ENCODE results near the gene LRP1B. TPM values are rescaled to one million over a fixed set of nuclear protein-coding genes. Genes with fewer than 3 reads are reported as not detected.

LRP1B gene
- total RNA-seq, 1 experiment from 2014 or later: 0.21 TPM

GRCh38 chr2:141492816-141493215 is 638.0 kb downstream of the LRP1B start:
- H3K4me1 Mint-ChIP-seq (ENCODE audit: low read depth, unreplicated experiment): peaks cover 6% of the 10 kb centered on the region
- no TSS peak for BruUV-seq (replicated peaks)
- CTCF ChIA-PET: no interaction called here
- TF ChIP-seq CTCF (IDR thresholded peaks at IDR 0.05; ENCODE audit: unreplicated experiment): no peak
- no peaks in the 10 kb centered on the region for H3K27me3 Mint-ChIP-seq (ENCODE audit: unreplicated experiment)
- no peaks in the 10 kb centered on the region for H3K36me3 Mint-ChIP-seq (ENCODE audit: insufficient read depth, unreplicated experiment)
- no peak overlapping the region for H3K27ac Mint-ChIP-seq (ENCODE audit: unreplicated experiment)
- no peak for DNase-seq
- H3K9me3 Mint-ChIP-seq (ENCODE audit: low read depth, unreplicated experiment): no peaks in the 10 kb centered on the region
- H3K4me3 Mint-ChIP-seq (ENCODE audit: low read depth, unreplicated experiment): no peak overlapping the region
- intact Hi-C loops (cut with micrococcal nuclease; ENCODE audit: unreplicated experiment): no loop called here

DNA sequence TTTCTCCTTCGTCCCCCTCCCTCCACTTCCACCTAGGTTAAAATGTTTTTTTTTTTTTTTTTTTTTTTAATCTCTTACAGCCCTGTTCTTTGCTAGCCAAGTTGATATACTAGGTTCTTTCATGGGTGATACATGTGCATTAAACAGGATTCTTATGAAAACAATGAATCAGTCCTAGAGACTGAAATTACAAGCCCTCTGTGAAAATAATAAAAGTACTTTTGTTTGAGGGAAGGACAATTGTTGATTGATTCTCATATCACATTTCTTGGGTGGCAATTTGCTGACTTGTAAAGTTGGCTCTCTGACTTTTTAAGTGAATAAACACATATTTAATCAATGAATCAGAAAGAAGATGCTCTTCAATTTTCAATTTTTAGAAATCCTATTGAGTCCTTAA is 639.9 kb downstream of the LRP1B start:
- Mint-ChIP-seq H3K4me1 (ENCODE audit: low read depth, unreplicated experiment) (no peaks in the 10 kb centered on the region), H3K9me3 (ENCODE audit: low read depth, unreplicated experiment) (no peaks in the 10 kb centered on the region), H3K27me3 (ENCODE audit: unreplicated experiment) (no peaks in the 10 kb centered on the region), H3K27ac (ENCODE audit: unreplicated experiment) (no peak overlapping the region), H3K36me3 (ENCODE audit: insufficient read depth, unreplicated experiment) (no peaks in the 10 kb centered on the region), H3K4me3 (ENCODE audit: low read depth, unreplicated experiment) (no peak overlapping the region)
- no peak for TF ChIP-seq CTCF (IDR thresholded peaks at IDR 0.05; ENCODE audit: unreplicated experiment)
- intact Hi-C loops (cut with micrococcal nuclease; ENCODE audit: unreplicated experiment): no loop called here
- BruUV-seq (replicated peaks): no TSS peak
- no peak for DNase-seq
- CTCF ChIA-PET: interaction anchor here (0.7 to 1.2 kb wide), 2 partner anchors 18 to 65 kb away, joined by 3 to 5 read pairs; no protein-coding TSS in a partner anchor

GRCh38 chr2:141482697-141483096 is 648.1 kb downstream of the LRP1B start:
- no peak for TF ChIP-seq CTCF (IDR thresholded peaks at IDR 0.05; ENCODE audit: unreplicated experiment)

DNA sequence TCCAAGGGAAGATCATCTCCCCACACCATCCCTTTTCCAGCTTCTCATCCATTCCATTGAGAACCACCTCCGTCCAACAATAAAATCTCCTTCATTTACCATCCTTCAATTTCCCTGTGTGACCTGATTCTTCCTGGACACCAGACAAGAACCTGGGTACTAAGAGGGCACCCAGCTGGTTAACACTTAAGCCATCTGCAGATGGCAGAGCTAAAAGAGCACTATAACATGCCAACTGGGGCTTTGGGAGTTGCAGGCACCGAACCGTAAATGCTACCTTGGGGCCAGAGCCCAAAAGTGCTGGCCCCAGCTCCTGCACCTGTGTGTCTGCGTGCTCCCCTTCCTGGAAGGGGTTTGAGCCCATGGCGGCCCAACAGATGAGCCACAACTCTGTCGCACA is 655.0 kb downstream of the LRP1B start:
- no peaks in the 10 kb centered on the region for H3K9me3 Mint-ChIP-seq (ENCODE audit: low read depth, unreplicated experiment)
- TF ChIP-seq CTCF (IDR thresholded peaks at IDR 0.05; ENCODE audit: unreplicated experiment): no peak
- no peaks in the 10 kb centered on the region for H3K36me3 Mint-ChIP-seq (ENCODE audit: insufficient read depth, unreplicated experiment)
- DNase-seq: no peak
- H3K4me1 Mint-ChIP-seq (ENCODE audit: low read depth, unreplicated experiment): no peaks in the 10 kb centered on the region
- no peaks in the 10 kb centered on the region for H3K27me3 Mint-ChIP-seq (ENCODE audit: unreplicated experiment)
- BruUV-seq (replicated peaks): no TSS peak
- no peak overlapping the region for H3K27ac Mint-ChIP-seq (ENCODE audit: unreplicated experiment)
- intact Hi-C loops (cut with micrococcal nuclease; ENCODE audit: unreplicated experiment): no loop called here
- CTCF ChIA-PET: no interaction called here
- no peak overlapping the region for H3K4me3 Mint-ChIP-seq (ENCODE audit: low read depth, unreplicated experiment)

More at GRCh38 chr2:141482697-141483096, 648.1 kb downstream of the LRP1B start:
- no peak overlapping the region for H3K27ac Mint-ChIP-seq (ENCODE audit: unreplicated experiment)
- no peaks in the 10 kb centered on the region for H3K9me3 Mint-ChIP-seq (ENCODE audit: low read depth, unreplicated experiment)
- H3K36me3 Mint-ChIP-seq (ENCODE audit: insufficient read depth, unreplicated experiment): no peaks in the 10 kb centered on the region
- no peaks in the 10 kb centered on the region for H3K27me3 Mint-ChIP-seq (ENCODE audit: unreplicated experiment)
- no TSS peak for BruUV-seq (replicated peaks)
- no peak overlapping the region for H3K4me3 Mint-ChIP-seq (ENCODE audit: low read depth, unreplicated experiment)
- no peaks in the 10 kb centered on the region for H3K4me1 Mint-ChIP-seq (ENCODE audit: low read depth, unreplicated experiment)
- intact Hi-C loops (cut with micrococcal nuclease; ENCODE audit: unreplicated experiment): no loop called here
- CTCF ChIA-PET: no interaction called here
- no peak for DNase-seq
